ENCODE data around the gene SLC27A5. TPM values are rescaled to one million over a fixed set of nuclear protein-coding genes. Genes with fewer than 3 reads are reported as not detected.

SLC27A5 gene
- total and polyA plus RNA-seq, 2 donors (not counting 3 experiments of a cell fraction or from before 2014, with no cell fraction given) = 7.1 to 16.0 TPM

DNA sequence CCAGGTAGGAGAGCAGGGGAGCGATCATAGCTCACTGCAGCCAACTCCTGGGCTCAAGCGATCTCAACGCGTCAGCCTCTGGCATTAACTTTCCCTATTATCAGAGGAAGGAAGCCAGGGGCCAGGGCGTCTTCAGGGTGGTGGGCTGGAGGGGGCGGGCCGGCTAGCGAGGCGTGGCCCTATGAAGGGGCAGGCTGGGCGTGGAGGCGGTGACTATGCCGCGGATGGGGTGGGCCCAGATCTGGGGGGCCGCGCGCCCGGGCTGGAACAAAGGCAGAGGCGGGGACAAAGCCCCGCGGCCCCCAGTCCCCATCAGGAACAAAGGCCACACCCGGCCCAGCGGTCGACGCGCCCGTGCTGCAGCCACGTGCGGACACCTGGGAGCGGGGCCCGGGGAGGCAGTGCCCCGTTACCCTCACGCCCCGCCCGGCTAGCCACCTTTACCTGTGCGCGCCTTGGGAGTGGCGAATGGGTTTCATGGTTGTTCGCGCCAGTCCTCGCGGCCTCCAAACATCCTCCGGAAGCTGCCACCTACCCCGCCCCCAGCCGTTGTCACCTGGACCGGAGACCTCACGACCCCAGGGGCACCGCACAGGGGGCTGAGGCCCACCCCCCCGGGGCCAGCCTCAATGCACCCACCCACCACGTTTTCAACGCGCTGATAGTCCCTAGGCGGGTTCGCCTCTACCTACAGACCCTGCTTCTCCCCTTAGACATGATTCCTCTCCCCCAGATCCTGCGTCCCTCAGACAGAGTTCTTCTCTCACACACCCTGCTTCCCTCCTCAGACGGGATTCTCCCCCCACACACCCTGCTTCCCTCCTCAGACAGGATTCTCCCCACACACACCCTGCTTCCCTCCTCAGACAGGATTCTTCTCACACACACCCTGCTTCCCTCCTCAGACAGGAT is 26.7 kb upstream of the SLC27A5 start:
- TF ChIP-seq POLR2AphosphoS5 (IDR thresholded peaks at IDR 0.05; ENCODE audit: insufficient read depth, low read depth, low read length) = no peak
- TF ChIP-seq EZH2 (IDR thresholded peaks at IDR 0.05; ENCODE audit: borderline replicate concordance, low read depth, low read length, severe bottlenecking) = peak; percentile 42
- Histone ChIP-seq H3K79me2 (ENCODE audit: control insufficient read depth, insufficient read depth, low read length) (no peaks in the 10 kb centered on the region), H3K4me1 (ENCODE audit: control insufficient read depth, extremely low read depth, insufficient read depth, low read length) (peaks cover 6% of the 10 kb centered on the region), H3K4me2 (ENCODE audit: insufficient read depth, low read length) (peak overlapping the region; percentile 79), H3K9me1 (replicated peaks; ENCODE audit: control insufficient read depth, extremely low read depth, insufficient read depth, low read length) (no peaks in the 10 kb centered on the region), H4K20me1 (replicated peaks; ENCODE audit: control insufficient read depth, extremely low read depth, insufficient read depth, low read length) (no peaks in the 10 kb centered on the region), H3K36me3 (ENCODE audit: control insufficient read depth in 2 of 2, extremely low read depth in 1 of 2, insufficient read depth in 2 of 2, low read length in 2 of 2) (no peaks in the 10 kb centered on the region), H3K9ac (replicated peaks; ENCODE audit: extremely low read depth, insufficient read depth, low read length) (no peak overlapping the region), H3K9me3 (replicated peaks; ENCODE audit: control insufficient read depth, insufficient read depth, low read length) (no peaks in the 10 kb centered on the region), H3K27me3 (ENCODE audit: control insufficient read depth in 2 of 2, insufficient read depth in 2 of 2, low read length in 2 of 2) (peaks cover 12 to 21% of the 10 kb centered on the region in 2 experiments), H2AFZ (ENCODE audit: low read depth, low read length) (peak overlapping the region; percentile 16), H3K4me3 (replicated peaks in 1 of 3; ENCODE audit: insufficient read depth in 1 of 3, low read depth in 1 of 3, low read length in 3 of 3) (peak overlapping the region; percentile 27 to 32 (median 30)), H3K27ac (ENCODE audit: insufficient read depth, low read depth, low read length) (no peak overlapping the region)
- ChIA-PET CTCF (interaction anchor here (0.6 to 1.3 kb wide), 3 partner anchors 19 to 25 kb away, joined by 3 to 12 read pairs (median 5); partner anchors contain the start of gene ZBTB45), POLR2A (no interaction called here)
- dilution Hi-C loops (cut with MboI; ENCODE audit: extremely low pct_ligation_motif_present, low sequenced_read_pairs) (no loop called here), intact Hi-C loops (cut with micrococcal nuclease) (no loop called here)
- DNase-seq (ENCODE audit: low read depth, low spot score) (peak; percentile 83), FAIRE-seq (no peak)
- BruUV-seq (replicated peaks) = TSS peak; percentile 68

DNA sequence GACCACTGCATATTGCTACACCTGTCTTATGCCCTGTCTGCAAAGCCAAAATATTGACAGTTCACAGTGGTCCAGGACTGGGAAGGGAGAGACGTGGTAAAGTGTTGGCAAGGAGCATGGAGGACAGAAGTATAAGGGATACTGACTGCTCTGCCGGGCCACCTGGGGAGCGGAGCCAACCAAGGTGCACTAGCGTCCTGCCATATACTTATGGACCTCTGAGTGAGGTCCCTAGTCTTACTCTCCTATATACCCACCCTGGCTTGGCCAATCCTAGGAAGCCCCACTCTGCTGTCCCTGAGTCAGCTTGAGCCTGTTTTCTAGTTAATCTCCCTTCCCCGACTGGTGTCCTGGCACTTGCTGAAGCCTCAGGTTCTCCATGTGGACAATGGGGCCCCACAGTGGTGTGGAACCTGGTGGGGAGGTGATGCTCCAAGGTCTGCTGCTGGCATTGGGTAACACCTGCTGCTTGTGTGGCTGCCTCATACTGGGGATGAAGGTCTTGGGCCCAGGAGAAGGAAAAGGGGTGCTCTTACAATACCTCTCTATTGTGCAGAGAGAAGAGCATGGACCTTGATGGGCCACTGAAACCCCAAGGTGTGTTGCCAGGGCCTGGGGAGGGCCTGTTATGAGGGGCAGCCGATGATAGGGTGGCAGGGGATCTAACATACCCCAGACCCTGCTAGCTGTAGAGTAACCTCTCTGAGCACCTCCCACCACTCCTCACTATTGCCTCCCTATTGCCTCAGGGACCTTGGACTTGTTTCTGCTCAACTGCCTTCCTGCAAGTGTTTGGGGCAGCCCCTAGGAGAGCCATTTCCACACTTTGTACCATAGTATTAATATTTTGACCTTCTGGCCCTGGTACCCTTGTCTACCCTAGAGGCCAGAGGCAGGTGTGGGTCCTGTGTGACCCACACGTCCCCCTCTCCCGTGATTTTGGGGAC is 25.3 kb upstream of the SLC27A5 start:
- dilution Hi-C loops (cut with MboI; ENCODE audit: extremely low pct_ligation_motif_present, low sequenced_read_pairs) = no loop called here
- no peak overlapping the region for H3K27ac ChIP-seq (ENCODE audit: insufficient read depth, low read depth, low read length)
- no peaks in the 10 kb centered on the region for H4K20me1 ChIP-seq (replicated peaks; ENCODE audit: control insufficient read depth, extremely low read depth, insufficient read depth, low read length)
- TF ChIP-seq POLR2A (IDR thresholded peaks at IDR 0.05; ENCODE audit: low read depth, low read length) (no peak), JUN (IDR thresholded peaks at IDR 0.05; ENCODE audit: borderline replicate concordance, insufficient read depth, insufficient read length, low read depth) (no peak), GATA2 (IDR thresholded peaks at IDR 0.05; ENCODE audit: insufficient read depth, insufficient read length, low read depth, low read length) (no peak), MYC (IDR thresholded peaks at IDR 0.05; ENCODE audit: low read depth, low read length) (no peak), FOS (IDR thresholded peaks at IDR 0.05; ENCODE audit: borderline replicate concordance, insufficient read depth, low read length) (no peak), EZH2 (IDR thresholded peaks at IDR 0.05; ENCODE audit: borderline replicate concordance, low read depth, low read length, severe bottlenecking) (no peak), POLR2AphosphoS5 (IDR thresholded peaks at IDR 0.05; ENCODE audit: insufficient read depth, low read depth, low read length) (no peak)
- TF ChIP-seq, protein P1, sequence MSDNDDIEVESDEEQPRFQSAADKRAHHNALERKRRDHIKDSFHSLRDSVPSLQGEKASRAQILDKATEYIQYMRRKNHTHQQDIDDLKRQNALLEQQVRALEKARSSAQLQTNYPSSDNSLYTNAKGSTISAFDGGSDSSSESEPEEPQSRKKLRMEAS (IDR thresholded peaks at IDR 0.05; ENCODE audit: insufficient read depth, insufficient read length) = no peak
- TF ChIP-seq, protein P2, sequence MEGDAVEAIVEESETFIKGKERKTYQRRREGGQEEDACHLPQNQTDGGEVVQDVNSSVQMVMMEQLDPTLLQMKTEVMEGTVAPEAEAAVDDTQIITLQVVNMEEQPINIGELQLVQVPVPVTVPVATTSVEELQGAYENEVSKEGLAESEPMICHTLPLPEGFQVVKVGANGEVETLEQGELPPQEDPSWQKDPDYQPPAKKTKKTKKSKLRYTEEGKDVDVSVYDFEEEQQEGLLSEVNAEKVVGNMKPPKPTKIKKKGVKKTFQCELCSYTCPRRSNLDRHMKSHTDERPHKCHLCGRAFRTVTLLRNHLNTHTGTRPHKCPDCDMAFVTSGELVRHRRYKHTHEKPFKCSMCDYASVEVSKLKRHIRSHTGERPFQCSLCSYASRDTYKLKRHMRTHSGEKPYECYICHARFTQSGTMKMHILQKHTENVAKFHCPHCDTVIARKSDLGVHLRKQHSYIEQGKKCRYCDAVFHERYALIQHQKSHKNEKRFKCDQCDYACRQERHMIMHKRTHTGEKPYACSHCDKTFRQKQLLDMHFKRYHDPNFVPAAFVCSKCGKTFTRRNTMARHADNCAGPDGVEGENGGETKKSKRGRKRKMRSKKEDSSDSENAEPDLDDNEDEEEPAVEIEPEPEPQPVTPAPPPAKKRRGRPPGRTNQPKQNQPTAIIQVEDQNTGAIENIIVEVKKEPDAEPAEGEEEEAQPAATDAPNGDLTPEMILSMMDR (IDR thresholded peaks at IDR 0.05; ENCODE audit: extremely low read depth in 1 of 2, insufficient read depth in 1 of 2, low read depth in 1 of 2, low read length in 2 of 2) = no peak
- no peaks in the 10 kb centered on the region for H3K36me3 ChIP-seq (ENCODE audit: control insufficient read depth in 2 of 2, extremely low read depth in 1 of 2, insufficient read depth in 2 of 2, low read length in 2 of 2)
- peaks cover 18 to 27% of the 10 kb centered on the region in 2 experiments for H3K27me3 ChIP-seq (ENCODE audit: control insufficient read depth in 2 of 2, insufficient read depth in 2 of 2, low read length in 2 of 2)
- ChIA-PET POLR2A (no interaction called here), CTCF (interaction anchor here (0.6 to 1.3 kb wide), 3 partner anchors 17 to 23 kb away, joined by 3 to 12 read pairs (median 5); partner anchors contain the start of gene ZBTB45)
- no peaks in the 10 kb centered on the region for H3K79me2 ChIP-seq (ENCODE audit: control insufficient read depth, insufficient read depth, low read length)
- BruUV-seq (replicated peaks) = no TSS peak
- H3K4me1 ChIP-seq (ENCODE audit: control insufficient read depth, extremely low read depth, insufficient read depth, low read length) = peaks cover 6% of the 10 kb centered on the region
- no peaks in the 10 kb centered on the region for H3K9me1 ChIP-seq (replicated peaks; ENCODE audit: control insufficient read depth, extremely low read depth, insufficient read depth, low read length)
- H3K9me3 ChIP-seq (replicated peaks; ENCODE audit: control insufficient read depth, insufficient read depth, low read length) = no peaks in the 10 kb centered on the region
- DNase-seq (ENCODE audit: low read depth, low spot score) = no peak
- no peak for FAIRE-seq
- no peak overlapping the region for H3K9ac ChIP-seq (replicated peaks; ENCODE audit: extremely low read depth, insufficient read depth, low read length)
- intact Hi-C loops (cut with micrococcal nuclease) = no loop called here
- H3K4me3 ChIP-seq (replicated peaks in 1 of 3; ENCODE audit: insufficient read depth in 1 of 3, low read depth in 1 of 3, low read length in 3 of 3) = no peak overlapping the region
- no peak overlapping the region for H2AFZ ChIP-seq (ENCODE audit: low read depth, low read length)
- no peak overlapping the region for H3K4me2 ChIP-seq (ENCODE audit: insufficient read depth, low read length)

All from endothelial cell of umbilical vein (primary cell).